ENCODE measurements around the gene KIF2C. TPM values are rescaled to one million over a fixed set of nuclear protein-coding genes. Genes with fewer than 3 reads are reported as not detected.

Gene KIF2C
- total RNA-seq, 1 experiment from 2014 or later, result 69.4 TPM

DNA sequence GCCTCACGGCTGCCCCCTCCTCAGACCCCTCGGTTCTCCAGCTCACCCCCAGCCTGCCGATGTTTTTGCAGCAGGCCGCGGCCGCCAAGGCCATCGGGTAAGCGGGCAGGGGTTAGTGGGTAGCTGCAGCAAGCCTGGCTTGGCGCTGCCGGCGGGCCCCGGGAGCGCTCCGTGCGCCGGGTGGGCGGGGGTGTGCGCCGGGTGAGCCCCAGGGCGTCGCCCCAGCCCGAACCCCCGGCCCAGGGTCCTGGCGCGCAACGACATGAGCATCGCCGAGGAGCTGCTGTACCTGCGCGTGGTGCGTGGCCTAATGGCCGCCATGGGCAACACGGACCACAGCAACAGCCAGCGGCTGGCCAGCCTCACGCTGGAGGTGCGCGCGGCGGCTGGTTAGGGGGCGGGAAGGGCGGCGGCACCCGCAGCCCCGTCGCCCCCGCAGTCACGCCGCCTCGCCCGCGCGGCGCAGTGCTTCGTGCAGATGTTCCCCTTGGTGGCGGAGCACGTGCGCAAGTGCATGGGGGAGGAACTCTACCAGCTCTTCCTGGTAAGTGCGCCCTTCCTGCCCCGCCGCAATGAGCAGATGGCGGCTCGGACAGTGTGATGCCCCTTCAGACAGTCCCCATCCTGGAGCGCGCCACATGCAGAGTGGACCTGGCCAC is 15.2 kb upstream of the KIF2C start:
- no peaks in the 10 kb centered on the region for H3K9me3 ChIP-seq (ENCODE audit: control insufficient read depth, insufficient read depth, low read depth, low read length)
- no peak overlapping the region for H3K4me3 ChIP-seq (ENCODE audit: low read depth in 2 of 2, low read length in 2 of 2)
- DNase-seq (ENCODE audit: low read depth, low spot score) (no peak), ATAC-seq (no peak)
- no peak overlapping the region for H3K27ac ChIP-seq (ENCODE audit: low read length)
- peaks cover 7% of the 10 kb centered on the region for H3K4me1 ChIP-seq (ENCODE audit: control insufficient read depth, insufficient read depth, low read length)
- intact Hi-C loops (cut with micrococcal nuclease; ENCODE audit: unreplicated experiment), result no loop called here
- BruUV-seq (replicated peaks), result no TSS peak
- POLR2A ChIA-PET, result no interaction called here
- in situ Hi-C loops (cut with HindIII; ENCODE audit: low pct_unique_long_range_greater_than_20kb, low sequenced_read_pairs), result no loop called here
- no peaks in the 10 kb centered on the region for H3K27me3 ChIP-seq (ENCODE audit: control insufficient read depth, insufficient read depth, low read length)
- TF ChIP-seq POLR2AphosphoS5 (IDR thresholded peaks at IDR 0.05; ENCODE audit: low read depth, low read length) (no peak), SIN3A (IDR thresholded peaks at IDR 0.05; ENCODE audit: borderline replicate concordance, insufficient read depth, low read depth, low read length) (no peak)
- TF ChIP-seq, protein P1, sequence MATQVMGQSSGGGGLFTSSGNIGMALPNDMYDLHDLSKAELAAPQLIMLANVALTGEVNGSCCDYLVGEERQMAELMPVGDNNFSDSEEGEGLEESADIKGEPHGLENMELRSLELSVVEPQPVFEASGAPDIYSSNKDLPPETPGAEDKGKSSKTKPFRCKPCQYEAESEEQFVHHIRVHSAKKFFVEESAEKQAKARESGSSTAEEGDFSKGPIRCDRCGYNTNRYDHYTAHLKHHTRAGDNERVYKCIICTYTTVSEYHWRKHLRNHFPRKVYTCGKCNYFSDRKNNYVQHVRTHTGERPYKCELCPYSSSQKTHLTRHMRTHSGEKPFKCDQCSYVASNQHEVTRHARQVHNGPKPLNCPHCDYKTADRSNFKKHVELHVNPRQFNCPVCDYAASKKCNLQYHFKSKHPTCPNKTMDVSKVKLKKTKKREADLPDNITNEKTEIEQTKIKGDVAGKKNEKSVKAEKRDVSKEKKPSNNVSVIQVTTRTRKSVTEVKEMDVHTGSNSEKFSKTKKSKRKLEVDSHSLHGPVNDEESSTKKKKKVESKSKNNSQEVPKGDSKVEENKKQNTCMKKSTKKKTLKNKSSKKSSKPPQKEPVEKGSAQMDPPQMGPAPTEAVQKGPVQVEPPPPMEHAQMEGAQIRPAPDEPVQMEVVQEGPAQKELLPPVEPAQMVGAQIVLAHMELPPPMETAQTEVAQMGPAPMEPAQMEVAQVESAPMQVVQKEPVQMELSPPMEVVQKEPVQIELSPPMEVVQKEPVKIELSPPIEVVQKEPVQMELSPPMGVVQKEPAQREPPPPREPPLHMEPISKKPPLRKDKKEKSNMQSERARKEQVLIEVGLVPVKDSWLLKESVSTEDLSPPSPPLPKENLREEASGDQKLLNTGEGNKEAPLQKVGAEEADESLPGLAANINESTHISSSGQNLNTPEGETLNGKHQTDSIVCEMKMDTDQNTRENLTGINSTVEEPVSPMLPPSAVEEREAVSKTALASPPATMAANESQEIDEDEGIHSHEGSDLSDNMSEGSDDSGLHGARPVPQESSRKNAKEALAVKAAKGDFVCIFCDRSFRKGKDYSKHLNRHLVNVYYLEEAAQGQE (IDR thresholded peaks at IDR 0.05; ENCODE audit: insufficient read depth in 1 of 2, low read depth in 2 of 2, low read length in 1 of 2), result no peak
- CTCF ChIA-PET, result no interaction called here
- H3K36me3 ChIP-seq (ENCODE audit: control insufficient read depth, insufficient read depth, low read length), result no peaks in the 10 kb centered on the region

DNA sequence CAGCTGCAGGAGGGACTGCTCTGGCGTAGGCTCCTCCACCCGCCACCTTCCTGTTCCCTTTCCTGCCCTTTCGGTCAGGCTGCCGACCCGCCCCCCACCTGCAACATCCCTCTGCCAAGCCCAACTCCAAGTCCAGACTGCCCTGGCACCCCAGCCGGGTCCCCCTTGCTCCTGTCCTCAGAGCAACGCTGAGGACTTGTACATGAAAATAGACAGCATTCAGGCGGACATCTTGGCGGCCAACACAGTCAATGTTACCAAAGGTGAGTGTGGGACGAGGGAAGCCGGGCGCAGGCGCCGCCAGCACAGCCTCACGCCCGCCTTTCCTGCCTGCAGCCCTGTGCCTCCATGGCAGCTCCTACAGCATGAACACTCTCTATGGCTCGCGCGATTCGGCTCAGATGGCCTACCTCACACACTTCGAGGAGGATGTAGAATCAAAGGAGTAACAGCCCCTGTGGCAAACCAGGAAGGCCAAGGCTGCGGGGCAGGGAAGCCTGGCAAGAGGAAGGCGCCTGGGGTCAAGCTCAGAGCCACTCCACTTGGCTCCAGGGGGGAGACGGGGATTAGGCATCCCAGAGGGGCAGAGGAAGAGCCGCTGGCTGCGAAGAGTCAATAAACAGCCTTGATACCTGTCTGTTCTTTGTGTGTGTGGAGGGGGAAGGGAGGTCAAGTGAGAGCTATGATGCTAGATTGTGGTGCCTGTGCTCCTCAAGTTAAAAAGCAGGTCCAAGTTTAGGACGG is 14.5 kb upstream of the KIF2C start:
- no peak for ATAC-seq
- Histone ChIP-seq H3K27ac (ENCODE audit: low read length) (no peak overlapping the region), H3K9me3 (ENCODE audit: control insufficient read depth, insufficient read depth, low read depth, low read length) (no peaks in the 10 kb centered on the region), H3K36me3 (ENCODE audit: control insufficient read depth, insufficient read depth, low read length) (no peaks in the 10 kb centered on the region), H3K4me3 (ENCODE audit: low read depth in 2 of 2, low read length in 2 of 2) (no peak overlapping the region), H3K27me3 (ENCODE audit: control insufficient read depth, insufficient read depth, low read length) (no peaks in the 10 kb centered on the region), H3K4me1 (ENCODE audit: control insufficient read depth, insufficient read depth, low read length) (peaks cover 7% of the 10 kb centered on the region)
- TF ChIP-seq, protein P1 (IDR thresholded peaks at IDR 0.05; ENCODE audit: insufficient read depth in 1 of 2, low read depth in 2 of 2, low read length in 1 of 2), result no peak
- TF ChIP-seq POLR2AphosphoS5 (IDR thresholded peaks at IDR 0.05; ENCODE audit: low read depth, low read length), result no peak
- intact Hi-C loops (cut with micrococcal nuclease; ENCODE audit: unreplicated experiment), result no loop called here
- CTCF ChIA-PET, result no interaction called here
- no TSS peak for BruUV-seq (replicated peaks)
- DNase-seq (ENCODE audit: low read depth, low spot score), result no peak
- POLR2A ChIA-PET, result no interaction called here
- in situ Hi-C loops (cut with HindIII; ENCODE audit: low pct_unique_long_range_greater_than_20kb, low sequenced_read_pairs), result no loop called here

Data from Panc1 (cell line).